SU-DHL-6 (cell line): ENCODE data around the gene SPOCK1.

ENCODE experiments used
- CTCF ChIP-seq: fragments of 200-600 bp; sonication (generic); IDR thresholded peaks from one replicate; pipeline ENCODE4 v1.5.1; 2017; ENCODE audit warnings: antibody characterized with exemption, mild to moderate bottlenecking, low read length, moderate library complexity; ENCODE audit not compliant: insufficient read depth, poor library complexity, severe bottlenecking
- EZH2phosphoT487 ChIP-seq: fragments of 200-600 bp; sonication (generic), shearing (Covaris generic); conservative IDR thresholded peaks from 2 replicates; pipeline ENCODE4 v1.6.1; 2018; ENCODE audit warnings: mild to moderate bottlenecking, antibody characterized with exemption, low read length, moderate library complexity, mixed read lengths

GRCh38 chr5:137361280-137361679 is 137.8 kb downstream of the SPOCK1 start:
- TF ChIP-seq CTCF (no peak), EZH2phosphoT487 (no peak)
